Astrocyte (in vitro differentiated cells and primary cell): Measurements from ENCODE around the gene LMAN1L. TPM values are rescaled to one million over a fixed set of nuclear protein-coding genes. Genes with fewer than 3 reads are reported as not detected.

Experiments used
- DNase-seq: peaks from one replicate; pipeline ENCODE4 v3.0.0-alpha.2; 2010; ENCODE audit warnings: low read depth
- FAIRE-seq: peaks from 2 replicates; lab custom pipeline; 2011; peaks lifted over from hg19 to GRCh38; lab: Jason Lieb, UNC
- H2AFZ ChIP-seq: 2 replicates; pipeline ENCODE4 v1.6.0; 2012; ENCODE audit warnings: low read depth, low read length, inconsistent platforms
- H3K27ac ChIP-seq: 2 replicates; pipeline ENCODE4 v1.5.1; 2011; ENCODE audit warnings: low read depth, low read length, inconsistent platforms
- H3K27me3 ChIP-seq: 2 replicates; pipeline ENCODE4 v1.6.0; 2011; ENCODE audit warnings: low read length, inconsistent platforms; ENCODE audit not compliant: insufficient read depth
- H3K36me3 ChIP-seq: 2 replicates; pipeline ENCODE4 v1.5.1; 2011; ENCODE audit warnings: low read length, inconsistent platforms; ENCODE audit not compliant: insufficient read depth
- H3K4me1 ChIP-seq: 2 replicates; pipeline ENCODE4 v1.5.1; 2011; ENCODE audit warnings: low read length, inconsistent platforms; ENCODE audit not compliant: insufficient read depth
- H3K4me2 ChIP-seq: 2 replicates; pipeline ENCODE4 v1.6.0; 2012; ENCODE audit warnings: low read length, inconsistent platforms
- H3K4me3 ChIP-seq: 2 replicates; pipeline ENCODE4 v1.5.1; 2011; ENCODE audit warnings: low read depth, mild to moderate bottlenecking, low read length, inconsistent platforms; ENCODE audit not compliant: insufficient read depth
- H3K79me2 ChIP-seq: 2 replicates; pipeline ENCODE4 v1.6.0; 2012; ENCODE audit warnings: mild to moderate bottlenecking, low read length, inconsistent platforms; ENCODE audit not compliant: insufficient read depth
- H3K9ac ChIP-seq: 2 replicates; pipeline ENCODE4 v1.6.0; 2012; ENCODE audit warnings: mild to moderate bottlenecking, low read length, inconsistent platforms
- H3K9me3 ChIP-seq: 2 replicates; pipeline ENCODE4 v1.5.1; 2012; ENCODE audit warnings: low read depth, mild to moderate bottlenecking, low read length, inconsistent platforms; ENCODE audit not compliant: insufficient read depth
- H4K20me1 ChIP-seq: 2 replicates; pipeline ENCODE4 v1.6.0; 2012; ENCODE audit warnings: low read length, inconsistent platforms; ENCODE audit not compliant: insufficient read depth
- H3K27ac Mint-ChIP-seq: one replicate; pipeline ENCODE4 v1.8.0; 2021; ENCODE audit warnings: mild to moderate bottlenecking, mixed read lengths; ENCODE audit not compliant: unreplicated experiment
- H3K27me3 Mint-ChIP-seq: one replicate; pipeline ENCODE4 v1.8.0; 2021; ENCODE audit warnings: low read depth, mixed read lengths; ENCODE audit not compliant: unreplicated experiment
- H3K36me3 Mint-ChIP-seq: one replicate; pipeline ENCODE4 v1.8.0; 2021; ENCODE audit warnings: low read depth, mixed read lengths; ENCODE audit not compliant: unreplicated experiment
- H3K4me1 Mint-ChIP-seq: one replicate; pipeline ENCODE4 v1.8.0; 2021; ENCODE audit warnings: low read depth, mixed read lengths; ENCODE audit not compliant: unreplicated experiment
- H3K4me3 Mint-ChIP-seq: one replicate; pipeline ENCODE4 v1.8.0; 2021; ENCODE audit warnings: mild to moderate bottlenecking, moderate library complexity, mixed read lengths; ENCODE audit not compliant: unreplicated experiment
- H3K9me3 Mint-ChIP-seq: one replicate; pipeline ENCODE4 v1.8.0; 2021; ENCODE audit warnings: mild to moderate bottlenecking, mixed read lengths; ENCODE audit not compliant: unreplicated experiment
- EZH2 ChIP-seq: IDR thresholded peaks from 2 replicates; pipeline ENCODE4 v1.6.1; 2012; ENCODE audit warnings: mild to moderate bottlenecking, low read length, inconsistent platforms; ENCODE audit not compliant: insufficient read depth
- total RNA-seq: library from RNA; stranded (reverse); gene quantifications from 2 replicates; pipeline ENCODE4 v1.2.1, GENCODE V29; 2021
- TF ChIP-seq, protein P1 (sequence below): IDR thresholded peaks from 2 replicates; pipeline ENCODE4 v1.5.1; 2011; ENCODE audit warnings: low read depth, mild to moderate bottlenecking, inconsistent platforms, low read length, moderate library complexity; ENCODE audit not compliant: insufficient read depth

Gene LMAN1L
- total RNA-seq, 1 donor from 2014 or later: 0.32 TPM

DNA sequence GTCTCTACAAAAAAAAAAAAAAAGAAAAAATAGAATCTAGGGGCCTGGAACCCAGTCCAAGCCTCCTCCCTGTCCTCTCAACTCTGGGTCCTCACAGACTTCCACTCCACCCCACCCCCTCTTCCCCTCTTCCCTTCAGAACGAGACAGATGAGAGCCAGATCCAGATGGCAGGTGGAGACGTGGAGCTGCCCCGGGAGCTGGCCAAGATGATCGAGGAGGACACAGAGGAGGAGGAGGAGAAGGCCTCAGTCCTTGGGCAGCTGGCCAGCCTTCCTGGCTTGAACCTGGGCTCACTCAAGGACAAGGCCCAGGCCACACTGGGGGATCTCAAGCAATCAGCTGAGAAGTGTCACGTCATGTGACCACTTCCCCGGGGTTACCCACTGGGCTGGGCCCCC, 17.4 kb downstream of the LMAN1L start:
- H3K4me3 Mint-ChIP-seq: no peak overlapping the region
- H3K9me3 Mint-ChIP-seq: no peaks in the 10 kb centered on the region
- peaks cover 2% of the 10 kb centered on the region for H3K4me1 Mint-ChIP-seq
- DNase-seq (no peak), FAIRE-seq (no peak)
- H3K27me3 Mint-ChIP-seq: peaks cover 56% of the 10 kb centered on the region
- Histone ChIP-seq H3K27me3 (peaks cover 26% of the 10 kb centered on the region), H3K4me3 (no peak overlapping the region), H3K4me1 (no peaks in the 10 kb centered on the region), H3K27ac (no peak overlapping the region), H3K9me3 (no peaks in the 10 kb centered on the region), H3K79me2 (no peaks in the 10 kb centered on the region), H3K36me3 (no peaks in the 10 kb centered on the region), H2AFZ (no peak overlapping the region), H4K20me1 (peaks cover 5% of the 10 kb centered on the region), H3K4me2 (no peak overlapping the region), H3K9ac (no peak overlapping the region)
- H3K27ac Mint-ChIP-seq: no peak overlapping the region
- TF ChIP-seq EZH2: no peak
- TF ChIP-seq, protein P1, sequence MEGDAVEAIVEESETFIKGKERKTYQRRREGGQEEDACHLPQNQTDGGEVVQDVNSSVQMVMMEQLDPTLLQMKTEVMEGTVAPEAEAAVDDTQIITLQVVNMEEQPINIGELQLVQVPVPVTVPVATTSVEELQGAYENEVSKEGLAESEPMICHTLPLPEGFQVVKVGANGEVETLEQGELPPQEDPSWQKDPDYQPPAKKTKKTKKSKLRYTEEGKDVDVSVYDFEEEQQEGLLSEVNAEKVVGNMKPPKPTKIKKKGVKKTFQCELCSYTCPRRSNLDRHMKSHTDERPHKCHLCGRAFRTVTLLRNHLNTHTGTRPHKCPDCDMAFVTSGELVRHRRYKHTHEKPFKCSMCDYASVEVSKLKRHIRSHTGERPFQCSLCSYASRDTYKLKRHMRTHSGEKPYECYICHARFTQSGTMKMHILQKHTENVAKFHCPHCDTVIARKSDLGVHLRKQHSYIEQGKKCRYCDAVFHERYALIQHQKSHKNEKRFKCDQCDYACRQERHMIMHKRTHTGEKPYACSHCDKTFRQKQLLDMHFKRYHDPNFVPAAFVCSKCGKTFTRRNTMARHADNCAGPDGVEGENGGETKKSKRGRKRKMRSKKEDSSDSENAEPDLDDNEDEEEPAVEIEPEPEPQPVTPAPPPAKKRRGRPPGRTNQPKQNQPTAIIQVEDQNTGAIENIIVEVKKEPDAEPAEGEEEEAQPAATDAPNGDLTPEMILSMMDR: no peak
- peaks cover 3% of the 10 kb centered on the region for H3K36me3 Mint-ChIP-seq

DNA sequence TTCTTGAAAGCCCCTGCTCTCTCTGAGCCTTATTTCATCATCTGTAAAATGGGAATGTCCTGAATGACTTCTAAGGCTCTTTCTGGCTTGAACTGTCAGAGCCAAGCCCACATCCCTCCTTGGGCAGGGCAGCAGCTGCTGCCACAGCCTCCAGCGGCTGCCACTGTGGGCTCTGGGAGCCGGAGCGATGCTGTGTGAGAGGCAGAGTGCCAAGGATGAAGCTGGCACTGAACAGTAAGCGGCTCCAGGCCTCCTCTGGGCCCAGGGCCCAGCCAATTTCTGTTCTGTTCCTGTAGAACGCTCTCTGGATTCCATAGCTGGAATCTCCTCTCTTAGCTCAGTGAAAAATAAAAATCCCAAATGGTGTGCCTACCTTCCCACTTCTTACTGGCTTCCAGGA, 18.2 kb downstream of the LMAN1L start:
- Histone ChIP-seq H3K27me3 (peaks cover 23% of the 10 kb centered on the region), H3K4me1 (no peaks in the 10 kb centered on the region), H3K27ac (no peak overlapping the region), H3K79me2 (no peaks in the 10 kb centered on the region), H3K9ac (no peak overlapping the region), H3K36me3 (no peaks in the 10 kb centered on the region), H2AFZ (no peak overlapping the region), H3K9me3 (no peaks in the 10 kb centered on the region), H3K4me3 (no peak overlapping the region), H4K20me1 (peaks cover 12% of the 10 kb centered on the region), H3K4me2 (no peak overlapping the region)
- Mint-ChIP-seq H3K4me1 (peaks cover 2% of the 10 kb centered on the region), H3K4me3 (no peak overlapping the region), H3K9me3 (no peaks in the 10 kb centered on the region), H3K27ac (no peak overlapping the region), H3K36me3 (peaks cover 5% of the 10 kb centered on the region), H3K27me3 (peaks cover 49% of the 10 kb centered on the region)
- TF ChIP-seq EZH2: no peak
- TF ChIP-seq, protein P1: no peak
- DNase-seq: no peak
- FAIRE-seq: no peak

DNA sequence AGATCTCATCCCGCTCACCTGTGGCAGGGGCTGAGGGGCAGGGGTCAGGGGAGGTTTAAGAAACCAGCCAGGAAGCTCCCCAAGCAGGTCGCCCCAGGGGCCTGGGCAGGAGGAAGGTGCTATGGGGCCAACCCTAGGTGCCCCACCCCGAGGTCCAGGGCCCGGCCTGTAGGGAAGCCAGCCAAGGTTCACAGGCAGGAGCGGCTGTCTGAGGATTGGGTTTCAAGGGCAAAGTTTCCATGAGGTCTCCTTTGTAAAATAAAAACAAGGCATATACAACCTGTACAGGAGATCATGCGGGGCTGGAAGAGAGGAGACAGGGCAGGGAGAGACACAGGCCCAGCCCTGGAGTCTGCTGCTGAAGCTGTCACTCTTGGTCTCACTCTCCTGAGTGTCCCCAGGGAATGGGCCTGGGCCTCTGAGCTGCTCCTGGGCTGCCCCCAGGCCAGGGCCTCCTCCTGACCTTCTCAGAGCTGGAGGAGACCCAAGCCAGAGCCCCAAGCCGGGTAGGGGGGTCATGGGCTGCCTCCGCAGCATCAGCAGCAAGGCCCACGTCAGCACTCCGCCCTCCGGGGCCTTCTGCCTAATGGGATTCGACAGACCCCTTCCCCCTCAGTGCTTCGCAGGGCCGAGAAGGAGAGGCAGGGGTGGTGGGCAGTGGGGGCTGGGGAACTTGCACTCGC, 19.3 kb downstream of the LMAN1L start:
- Mint-ChIP-seq H3K27ac (no peak overlapping the region), H3K36me3 (peaks cover 8% of the 10 kb centered on the region), H3K27me3 (peaks cover 40% of the 10 kb centered on the region), H3K9me3 (no peaks in the 10 kb centered on the region), H3K4me1 (peaks cover 2% of the 10 kb centered on the region), H3K4me3 (no peak overlapping the region)
- FAIRE-seq: no peak
- H3K4me3 ChIP-seq: no peak overlapping the region
- H3K27ac ChIP-seq: no peak overlapping the region
- DNase-seq: no peak
- H4K20me1 ChIP-seq: peaks cover 12% of the 10 kb centered on the region
- peaks cover 19% of the 10 kb centered on the region for H3K27me3 ChIP-seq
- no peak overlapping the region for H3K9ac ChIP-seq
- no peak overlapping the region for H2AFZ ChIP-seq
- no peaks in the 10 kb centered on the region for H3K79me2 ChIP-seq
- TF ChIP-seq EZH2: no peak
- TF ChIP-seq, protein P1: no peak
- no peaks in the 10 kb centered on the region for H3K36me3 ChIP-seq
- H3K4me1 ChIP-seq: no peaks in the 10 kb centered on the region
- no peaks in the 10 kb centered on the region for H3K9me3 ChIP-seq
- no peak overlapping the region for H3K4me2 ChIP-seq
